ENCODE measurements around the gene CFAP70.
"Not testable (repeated sequence)": the region's sequence is repeated elsewhere in the genome, so short reads cannot be mapped to it uniquely, and the experiment has no call there.

Gene CFAP70

DNA sequence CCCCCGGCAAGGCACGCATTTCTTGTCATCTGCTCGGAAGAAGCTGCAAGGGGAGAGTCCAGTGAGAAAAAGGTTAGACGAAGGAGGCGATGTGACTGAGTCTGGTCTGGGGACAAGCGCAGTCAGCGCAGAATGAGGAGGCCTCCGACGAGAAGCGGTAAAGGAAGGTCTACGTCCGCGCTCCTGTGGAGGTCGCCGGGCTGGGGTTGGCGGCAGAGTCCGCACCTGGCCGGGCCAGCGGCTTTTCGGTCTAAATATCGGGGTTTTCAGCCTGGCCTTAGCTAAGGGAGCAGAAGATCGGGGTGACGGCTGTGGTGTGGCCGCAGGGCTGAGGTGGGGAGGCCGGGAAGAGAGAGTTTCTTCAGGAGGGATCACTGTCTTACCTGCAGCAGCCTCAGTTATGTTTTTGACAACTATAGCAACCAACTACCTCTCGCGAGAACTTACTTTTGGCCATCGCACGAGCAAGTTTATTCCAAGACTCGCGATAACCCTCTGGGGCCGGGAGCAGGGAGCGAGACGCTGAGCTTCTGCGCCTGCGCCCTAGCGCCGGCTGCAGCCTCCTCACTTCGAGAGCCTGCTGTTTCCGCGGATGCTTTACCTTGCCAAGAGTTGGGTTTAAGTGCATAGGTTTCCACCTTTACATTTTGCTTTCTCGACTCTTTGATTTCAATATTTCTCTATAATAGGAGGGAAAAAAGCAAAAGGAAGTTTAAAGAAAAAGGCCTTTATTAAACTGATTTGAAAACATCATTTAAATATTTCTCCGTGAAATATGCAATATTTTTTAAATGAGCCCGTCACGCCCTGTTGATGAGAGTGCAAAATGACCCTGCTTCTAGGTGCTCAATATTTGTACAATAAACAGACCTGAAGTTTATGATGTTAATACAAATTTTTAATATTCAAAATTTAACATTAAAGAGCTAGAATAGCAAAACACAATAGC is at the start of gene CFAP70:
CFAP70 (minus strand) TSS at position 534 of the 949 bp plus-strand sequence. CDS start 4,068 bp downstream, outside the sequence.
- peak; percentile 93 for DNase-seq (ENCODE audit: low read depth)

DNA sequence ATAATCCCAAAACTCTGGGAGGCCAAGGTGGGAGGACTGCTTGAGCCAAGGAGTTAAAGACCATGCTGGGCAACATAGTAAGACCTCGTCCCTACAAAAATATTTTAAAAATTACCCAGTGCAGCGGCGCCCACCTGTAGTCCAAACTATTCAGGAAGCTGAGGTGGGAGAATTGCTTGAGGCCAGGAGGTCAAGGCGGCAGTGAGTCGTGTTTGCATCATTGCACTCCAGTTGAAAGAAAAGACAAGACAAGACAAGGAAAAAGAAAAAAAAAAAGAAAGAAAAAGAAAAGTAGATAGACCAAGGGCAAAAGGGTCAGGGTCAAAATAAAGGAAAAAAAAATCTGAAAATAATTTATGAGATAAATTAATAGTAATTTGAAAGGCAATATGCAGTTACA is 49.4 kb upstream of the CFAP70 start:
- no peak for DNase-seq (ENCODE audit: low read depth)

DNA sequence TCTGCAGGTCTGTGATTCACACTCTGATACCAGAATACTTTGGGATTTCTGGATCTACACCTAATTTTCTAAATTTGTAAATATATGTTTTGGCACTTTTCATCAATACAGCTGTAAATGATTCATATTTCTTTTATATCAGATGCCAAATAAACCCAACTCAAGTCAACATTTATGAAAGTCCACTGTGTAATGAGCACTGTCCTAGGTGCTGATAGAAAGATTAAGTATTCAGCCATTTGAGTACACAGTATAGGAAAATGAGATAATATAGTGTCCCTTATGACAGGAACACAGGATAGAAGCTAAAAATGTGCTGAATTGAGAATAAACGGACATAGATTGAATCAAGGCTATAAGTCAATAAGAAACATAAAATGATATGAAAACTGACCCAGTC is 48.8 kb upstream of the CFAP70 start:
- no peak for DNase-seq (ENCODE audit: low read depth)

DNA sequence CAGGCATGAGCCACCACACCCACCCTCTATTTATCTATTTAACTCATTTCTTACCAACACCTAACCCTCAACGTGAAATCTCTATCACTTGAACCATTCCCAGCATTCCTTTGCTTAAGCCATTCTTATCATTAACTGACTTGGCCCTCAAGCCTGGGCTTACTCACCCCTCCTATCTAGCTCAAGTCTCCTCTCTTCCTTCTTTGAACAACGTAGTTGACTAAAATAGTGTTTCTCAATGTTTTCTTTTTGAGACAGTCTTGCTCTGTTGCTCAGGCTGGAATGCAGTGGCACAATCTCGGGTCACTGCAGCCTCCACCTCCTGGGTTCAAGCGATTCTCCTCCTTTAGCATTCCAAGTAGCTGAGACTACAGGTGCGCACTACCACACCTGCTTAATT is 48.2 kb upstream of the CFAP70 start:
- no peak for DNase-seq (ENCODE audit: low read depth)

DNA sequence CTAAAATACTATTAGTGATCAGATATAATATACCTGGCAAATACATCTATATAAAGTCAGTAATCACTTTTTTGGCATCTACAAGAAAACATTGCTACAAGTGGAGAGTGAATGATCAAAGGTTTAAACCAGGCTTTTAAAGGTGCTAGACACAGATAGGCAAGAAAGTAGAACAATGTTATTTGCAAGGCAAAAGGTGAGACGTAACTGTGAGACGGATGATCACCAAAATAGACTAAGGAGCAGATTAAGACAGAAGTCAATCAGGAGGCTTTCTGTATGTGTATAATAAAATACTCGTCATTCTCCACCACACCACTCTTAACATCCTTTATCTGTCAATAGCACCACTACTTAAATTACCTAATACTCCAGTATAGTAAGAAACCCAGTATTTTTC is 46.9 kb upstream of the CFAP70 start:
- DNase-seq (ENCODE audit: low read depth) = no peak

DNA sequence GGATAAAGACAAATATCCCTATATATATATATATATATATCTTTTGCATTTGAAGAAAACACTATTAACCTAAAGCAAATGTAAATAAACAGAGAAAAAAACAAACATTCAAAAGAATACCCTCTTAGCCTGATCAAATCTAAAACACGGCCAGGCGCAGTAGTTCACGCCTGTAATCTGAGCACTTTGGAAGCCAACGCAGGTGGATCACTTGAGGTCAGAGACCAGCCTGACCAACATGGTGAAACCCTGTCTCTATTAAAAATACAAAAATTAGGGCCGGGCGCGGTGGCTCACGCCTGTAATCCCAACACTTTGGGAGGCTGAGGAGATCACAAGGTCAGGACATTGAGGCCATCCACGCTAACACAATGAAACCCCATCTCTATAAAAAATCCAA is 46.0 kb upstream of the CFAP70 start:
- no peak for DNase-seq (ENCODE audit: low read depth)

DNA sequence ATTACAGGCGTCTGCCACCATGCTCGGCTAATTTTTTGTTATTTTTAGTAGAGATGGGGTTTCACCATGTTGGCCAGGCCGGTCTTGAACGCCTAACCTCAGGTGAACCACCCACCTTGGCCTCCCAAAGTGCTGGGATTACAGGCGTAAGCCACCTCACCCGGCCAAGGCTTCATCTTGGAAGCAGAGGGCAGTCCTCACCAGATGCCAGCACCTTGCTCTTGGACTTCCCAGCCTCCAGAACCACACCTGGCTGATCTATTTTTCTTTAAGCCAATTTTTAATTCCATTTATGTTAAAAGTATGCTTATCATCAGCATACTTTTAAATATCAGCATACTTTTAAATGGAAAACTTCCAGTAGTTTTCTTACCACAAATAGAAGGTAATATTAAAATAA is 43.0 kb upstream of the CFAP70 start:
- DNase-seq (ENCODE audit: low read depth) = no peak

DNA sequence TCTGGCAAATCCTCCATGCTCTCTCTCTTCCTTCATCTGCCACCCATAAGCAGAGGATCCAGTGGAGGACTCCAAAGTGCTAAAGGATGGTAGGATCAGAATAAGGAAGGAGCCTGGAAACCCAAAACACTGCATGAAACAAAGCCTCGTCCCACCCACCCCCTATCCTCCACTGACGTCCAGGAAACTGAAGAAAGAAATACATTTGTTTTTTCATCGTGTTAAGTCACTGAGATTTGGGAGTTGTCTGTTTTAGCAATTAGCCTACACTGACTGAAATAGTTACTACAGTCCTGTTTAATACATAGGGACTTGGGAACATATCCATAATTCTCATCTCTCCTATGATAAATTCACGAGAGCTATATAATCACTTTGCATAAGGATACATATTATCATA is 40.4 kb upstream of the CFAP70 start:
- no peak for DNase-seq (ENCODE audit: low read depth)

DNA sequence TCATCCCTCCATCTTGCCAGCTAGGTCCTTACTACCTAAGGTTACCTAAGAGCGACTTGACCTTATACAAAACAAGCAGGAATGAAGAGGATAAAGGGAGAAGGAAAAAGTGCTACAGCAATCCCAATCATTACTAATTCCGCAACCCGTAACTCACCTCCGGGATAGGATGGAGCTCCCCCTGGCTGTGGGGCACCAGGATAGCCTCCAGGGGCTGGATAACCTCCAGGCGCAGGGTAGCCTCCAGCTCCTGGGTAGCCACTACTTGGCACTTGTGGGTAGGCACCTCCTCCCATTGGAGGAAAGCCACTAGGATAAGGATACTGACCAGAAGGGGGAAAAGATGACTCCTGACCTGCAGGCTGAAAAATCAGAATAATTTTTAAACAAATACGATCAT is 39.4 kb upstream of the CFAP70 start:
- DNase-seq (ENCODE audit: low read depth) = no peak

DNA sequence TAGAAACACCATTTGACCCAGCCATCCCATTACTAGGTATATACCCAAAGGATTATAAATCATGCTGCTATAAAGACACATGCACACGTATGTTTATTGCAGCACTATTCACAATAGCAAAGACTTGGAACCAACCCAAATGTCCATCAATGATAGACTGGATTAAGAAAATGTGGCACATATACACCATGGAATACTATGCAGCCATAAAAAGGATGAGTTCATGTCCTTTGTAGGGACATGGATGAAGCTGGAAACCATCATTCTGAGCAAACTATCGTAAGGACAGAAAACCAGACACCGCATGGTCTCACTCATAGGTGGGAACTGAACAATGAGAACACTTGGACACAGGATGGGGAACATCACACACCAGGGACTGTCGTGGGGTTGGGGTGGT is 35.7 kb upstream of the CFAP70 start:
- DNase-seq (ENCODE audit: low read depth) = not testable (repeated sequence)

DNA sequence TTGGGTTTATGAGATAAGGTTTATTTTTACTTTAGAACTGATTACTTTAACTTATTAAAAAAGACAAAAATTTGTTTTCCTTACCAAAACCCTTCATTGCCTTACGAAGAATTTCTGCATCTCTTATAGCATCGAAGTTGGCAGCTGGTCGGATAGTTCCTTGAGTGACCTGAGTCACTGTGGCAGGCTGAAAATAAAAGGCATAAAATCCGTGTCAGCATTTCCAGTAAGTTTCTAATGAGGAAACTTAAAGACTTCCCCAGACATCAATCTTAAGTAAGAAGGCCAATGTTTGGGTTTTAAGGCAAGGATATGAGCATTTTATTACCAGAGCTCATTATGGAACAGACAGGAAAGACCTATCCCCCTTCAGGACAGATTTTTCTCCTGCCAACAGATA is 29.6 kb upstream of the CFAP70 start:
- no peak for DNase-seq (ENCODE audit: low read depth)

DNA sequence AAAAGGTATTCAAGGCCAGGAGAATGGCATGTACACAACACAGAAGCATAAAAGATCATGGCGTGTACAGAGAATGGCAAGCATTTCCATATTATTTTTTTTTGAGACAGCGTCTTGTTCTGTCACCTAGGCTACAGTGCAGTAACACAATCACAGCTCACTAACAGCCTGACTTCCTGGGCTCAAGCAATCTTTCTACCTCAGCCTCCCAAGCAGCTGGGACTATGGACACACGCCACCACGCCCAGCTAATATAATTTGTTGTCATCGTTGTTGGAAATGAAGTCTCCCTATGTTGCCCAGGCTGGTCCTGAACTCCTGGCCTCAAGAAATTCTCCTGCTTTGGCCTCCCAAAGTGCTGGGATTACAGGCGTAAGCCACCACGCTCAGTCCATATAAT is 27.9 kb upstream of the CFAP70 start:
- no peak for DNase-seq (ENCODE audit: low read depth)

DNA sequence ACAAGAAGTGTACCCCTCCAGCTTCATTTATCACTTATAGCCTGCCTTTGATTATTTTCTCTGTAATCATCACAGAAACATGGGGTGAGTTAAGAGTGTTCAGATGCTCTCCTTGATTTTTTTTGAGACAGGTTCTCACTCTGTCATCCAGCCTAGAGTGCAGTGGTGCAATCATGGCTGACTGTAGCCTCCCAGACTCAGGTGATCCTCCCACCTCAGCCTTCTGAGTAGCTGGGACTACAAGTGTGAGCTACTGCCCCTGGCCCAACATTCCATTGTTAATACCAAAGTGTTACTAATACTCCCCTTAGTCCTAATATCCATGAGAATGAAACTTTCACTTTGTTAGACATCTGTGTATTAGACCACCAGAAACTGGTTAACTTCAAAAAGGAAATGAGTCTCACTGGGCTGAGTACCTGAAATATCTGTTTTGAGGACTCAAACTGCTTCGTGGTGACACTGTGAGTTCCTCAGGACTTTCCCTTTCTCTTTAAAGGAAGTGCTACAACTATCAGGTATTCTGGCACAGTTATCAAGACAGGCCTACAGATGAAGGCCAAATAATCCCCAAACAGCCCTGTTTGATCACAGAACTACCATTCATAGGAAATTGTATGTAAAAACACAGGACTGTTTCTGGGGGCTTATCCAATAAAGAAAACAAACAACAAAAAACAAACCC is 20.5 kb upstream of the CFAP70 start:
- no peak for DNase-seq (ENCODE audit: low read depth)

DNA sequence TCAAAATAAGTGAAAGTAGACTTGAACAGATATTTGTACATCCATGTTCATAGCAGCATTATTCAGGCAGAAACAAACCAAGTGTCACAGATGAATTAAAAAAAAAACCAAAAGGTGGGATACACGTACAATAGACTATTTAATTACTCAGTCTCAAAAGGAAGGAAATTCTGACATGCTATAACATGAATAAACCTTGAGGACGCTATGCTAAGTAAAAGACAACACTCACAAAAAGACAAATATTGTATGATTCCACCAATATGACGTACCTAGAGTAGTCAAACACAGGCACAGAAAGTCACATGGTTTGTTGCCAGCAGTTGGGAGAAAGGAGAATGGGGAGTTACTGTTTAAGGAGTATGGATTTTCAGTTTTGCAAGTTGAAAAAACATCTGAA is 18.0 kb upstream of the CFAP70 start:
- DNase-seq (ENCODE audit: low read depth) = no peak

DNA sequence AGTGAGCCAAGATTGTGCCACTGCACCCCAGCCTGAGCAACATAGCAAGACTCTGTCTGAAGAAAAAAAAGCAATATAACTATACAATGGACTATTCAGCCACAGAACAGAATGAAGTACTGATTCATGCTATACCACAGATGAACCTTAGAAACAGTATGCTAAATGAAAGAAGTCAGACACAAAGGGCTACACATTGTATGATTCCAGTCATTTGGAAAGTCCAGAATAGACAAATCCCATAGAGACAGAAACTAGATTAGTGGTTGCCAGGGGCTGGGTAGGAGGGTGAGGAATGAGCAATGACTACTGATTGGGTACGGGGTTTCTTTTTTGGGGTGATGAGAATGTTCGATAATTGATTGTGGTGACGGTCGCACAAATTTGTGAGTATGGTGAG is 9.6 kb upstream of the CFAP70 start:
- DNase-seq (ENCODE audit: low read depth) = no peak

DNA sequence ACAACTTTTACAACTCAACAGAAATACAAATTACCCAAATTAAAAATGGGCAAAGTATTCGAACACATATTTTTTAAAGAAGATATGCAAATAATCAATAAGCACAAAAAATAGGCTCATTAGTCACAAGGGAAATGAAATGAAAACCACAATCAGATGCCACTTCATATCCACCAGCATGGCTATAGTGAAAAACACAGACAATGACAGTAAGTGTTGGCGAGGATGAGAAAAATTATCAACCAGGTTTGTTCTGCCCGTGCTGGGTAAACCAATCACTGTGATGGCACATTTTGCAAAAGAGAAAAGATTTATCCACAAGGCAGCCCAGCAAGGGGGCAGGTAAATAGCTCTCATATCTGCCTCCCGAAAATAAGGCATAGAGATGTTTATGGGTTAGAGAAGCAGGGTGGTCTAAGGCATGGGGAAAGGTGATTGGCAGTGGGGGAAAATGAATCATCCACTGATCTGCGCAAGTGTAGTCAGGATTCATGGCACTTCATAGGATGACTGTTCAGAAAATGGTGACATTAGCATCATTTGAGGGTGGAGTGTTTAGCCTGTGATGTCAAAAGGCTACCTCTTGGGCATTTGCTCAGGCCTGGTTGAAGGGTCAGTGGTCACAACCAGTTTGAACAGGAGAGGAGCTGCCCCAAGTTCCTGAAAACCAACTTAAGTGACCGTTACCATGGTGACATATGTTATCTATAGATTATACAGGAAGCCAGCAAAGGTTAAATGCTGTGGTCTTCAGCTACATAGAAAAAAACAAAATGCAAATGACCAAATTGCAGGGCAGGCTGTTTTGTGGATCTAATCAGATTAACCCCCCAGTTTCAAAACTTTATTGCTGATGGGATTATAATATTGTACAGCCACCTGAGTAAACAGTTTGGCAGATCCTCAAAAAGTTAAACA is 8.0 kb upstream of the CFAP70 start:
- no peak for DNase-seq (ENCODE audit: low read depth)

DNA sequence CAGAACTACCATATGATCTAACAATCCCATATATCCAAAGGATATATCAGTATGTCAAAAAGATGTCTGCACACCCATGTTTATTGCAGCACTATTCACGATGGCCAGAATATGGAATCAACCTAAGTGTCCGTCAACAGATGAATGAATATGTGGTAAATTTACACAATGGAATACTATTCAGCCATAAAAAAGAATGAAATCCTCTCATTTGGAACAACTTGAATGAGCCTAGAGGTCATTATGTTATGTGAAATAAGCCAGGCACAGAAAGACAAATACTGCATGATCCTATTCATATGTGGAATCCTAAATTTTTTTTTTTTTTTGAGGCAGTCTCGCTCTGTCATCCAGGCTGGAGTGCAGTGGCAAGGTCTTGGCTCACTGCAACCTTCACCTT is 6.3 kb upstream of the CFAP70 start:
- no peak for DNase-seq (ENCODE audit: low read depth)

DNA sequence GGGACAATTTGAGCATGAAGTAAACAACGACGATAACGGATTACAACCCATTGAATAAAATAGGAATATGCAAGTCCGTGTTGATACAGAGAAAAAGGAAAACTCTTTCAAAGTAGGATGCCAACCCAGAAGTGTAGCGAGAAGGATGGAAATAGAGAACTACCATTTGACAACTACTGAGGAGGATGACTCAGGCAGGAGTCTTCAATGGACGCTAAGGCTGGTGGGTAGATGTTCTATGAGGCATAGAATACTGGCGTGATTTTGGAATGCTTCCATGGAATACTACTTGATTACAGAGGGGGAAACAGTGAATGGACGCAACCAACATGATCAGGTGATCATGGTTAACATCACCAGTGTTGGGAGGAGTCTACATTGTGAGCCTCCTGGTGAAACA is 828 bp upstream of the CFAP70 start:
- DNase-seq (ENCODE audit: low read depth) = no peak

DNA sequence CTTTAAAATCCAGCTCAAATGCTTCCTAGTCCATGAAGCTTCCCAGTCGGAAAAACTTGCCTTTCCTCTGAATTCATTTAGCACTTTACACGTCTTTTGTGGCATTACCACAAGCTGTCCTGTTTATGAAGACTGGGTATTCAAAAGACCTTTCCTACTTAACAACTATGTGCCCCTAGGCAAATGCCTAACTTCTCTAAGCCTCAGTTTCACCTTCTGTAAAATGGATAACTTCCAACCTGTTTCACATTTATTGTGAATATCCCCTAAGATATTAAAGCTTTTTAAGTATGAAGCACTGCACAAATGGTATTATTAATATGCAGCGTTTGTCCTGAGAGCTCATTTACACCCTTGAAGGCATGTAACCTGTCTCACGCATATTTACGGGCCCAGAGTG is 843 bp downstream of the CFAP70 start:
- no peak for DNase-seq (ENCODE audit: low read depth)

DNA sequence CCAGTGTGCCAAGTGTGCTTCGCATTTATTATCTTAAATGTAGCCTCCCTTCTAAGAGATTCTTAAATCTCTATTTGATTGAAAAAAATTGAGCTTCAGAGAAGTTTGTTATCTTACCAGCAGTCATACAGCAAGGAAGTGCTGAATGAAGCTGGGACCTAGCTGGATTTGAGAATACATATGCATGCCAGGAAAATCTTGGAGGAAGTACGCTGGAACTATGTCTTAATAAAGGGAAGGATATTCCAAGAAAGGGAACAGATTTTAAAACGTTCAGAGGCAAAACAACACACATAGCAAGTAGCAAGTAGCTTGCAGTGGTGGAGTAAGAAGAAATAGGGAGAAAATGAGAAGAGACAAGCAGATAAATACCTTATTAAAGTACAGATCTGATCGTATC is 1.5 kb downstream of the CFAP70 start:
- DNase-seq (ENCODE audit: low read depth) = no peak

DNA sequence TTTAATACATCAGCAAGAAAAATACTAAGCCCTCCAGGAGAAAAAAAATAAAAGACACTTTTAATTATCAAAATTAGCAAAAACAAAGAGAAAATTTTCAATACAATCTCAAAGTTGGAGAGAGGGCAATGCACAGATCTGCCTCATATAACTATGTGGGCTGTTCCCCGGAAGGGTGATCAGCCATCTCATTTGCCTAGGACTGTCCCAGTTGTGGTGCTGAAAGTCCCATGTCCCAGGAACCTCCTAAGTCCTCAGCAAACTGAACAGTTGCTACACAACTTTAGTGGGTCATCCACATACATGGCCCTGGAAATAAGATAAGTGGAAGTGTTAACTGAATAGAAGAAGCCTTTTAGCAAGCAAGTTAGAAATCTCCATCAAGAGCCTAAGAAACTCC is 14.4 kb downstream of the CFAP70 start:
- DNase-seq (ENCODE audit: low read depth) = no peak

DNA sequence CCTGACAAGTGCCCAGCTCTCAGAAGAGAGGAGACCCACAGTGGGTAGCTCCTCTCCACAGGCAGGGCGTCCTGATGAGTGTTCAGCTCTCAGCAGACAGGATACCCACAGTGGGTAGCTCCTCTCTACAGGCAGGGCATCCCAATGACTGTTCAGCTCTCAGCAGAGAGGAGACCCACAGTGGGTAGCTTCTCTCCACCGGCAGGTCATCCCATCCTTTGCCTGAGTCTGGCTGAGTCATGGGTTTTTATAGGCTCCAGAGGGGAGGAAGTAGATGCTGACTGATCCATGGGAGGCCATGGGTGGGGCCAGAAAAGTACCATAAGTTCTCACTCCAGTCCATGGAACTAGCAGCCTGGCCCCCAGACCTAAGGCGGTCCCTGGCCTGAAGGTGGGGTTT is 18.5 kb downstream of the CFAP70 start:
- DNase-seq (ENCODE audit: low read depth) = no peak
